Neuronal stem cell (in vitro differentiated cells): ENCODE data around the gene KCTD21.

Experiments used
- DNase-seq: peaks from one replicate; pipeline ENCODE4 v3.0.0-alpha.2; 2013; ENCODE audit warnings: low spot score
- H2AFZ ChIP-seq: one replicate; pipeline ENCODE4 v1.6.1; 2013; ENCODE audit warnings: mild to moderate bottlenecking, low read length, inconsistent platforms
- H2AK5ac ChIP-seq: 2 replicates; pipeline ENCODE4 v1.6.1; 2013; ENCODE audit warnings: low read depth, mild to moderate bottlenecking, inconsistent platforms, low read length, moderate library complexity, mixed read lengths
- H2BK120ac ChIP-seq: 2 replicates; pipeline ENCODE4 v1.6.1; 2013; ENCODE audit warnings: low read depth, mild to moderate bottlenecking, inconsistent platforms, low read length, moderate library complexity, mixed read lengths
- H2BK12ac ChIP-seq: one replicate; pipeline ENCODE4 v1.6.1; 2013; ENCODE audit warnings: low read length, inconsistent platforms
- H2BK15ac ChIP-seq: 2 replicates; pipeline ENCODE4 v1.6.1; 2013; ENCODE audit warnings: mild to moderate bottlenecking, low read length, inconsistent platforms, mixed read lengths
- H2BK5ac ChIP-seq: one replicate; pipeline ENCODE4 v1.6.1; 2013; ENCODE audit warnings: inconsistent platforms, mild to moderate bottlenecking, low read length, moderate library complexity
- H3K14ac ChIP-seq: one replicate; pipeline ENCODE4 v1.6.1; 2013; ENCODE audit warnings: low read length, inconsistent platforms
- H3K18ac ChIP-seq: 2 replicates; pipeline ENCODE4 v1.6.1; 2013; ENCODE audit warnings: low read length, inconsistent platforms
- H3K23ac ChIP-seq: 2 replicates; pipeline ENCODE4 v1.6.1; 2013; ENCODE audit warnings: low read depth, mild to moderate bottlenecking, mixed read lengths, low read length, inconsistent platforms; ENCODE audit not compliant: poor library complexity
- H3K27ac ChIP-seq: replicated peaks from 3 replicates; pipeline ENCODE4 v1.5.1; 2013; ENCODE audit warnings: low read length, inconsistent platforms
- H3K27me3 ChIP-seq, 3 experiments: 2 replicates each; pipeline ENCODE4 v1.6.1; 2013; ENCODE audit warnings: low read length in 3 of 3, mild to moderate bottlenecking in 2 of 3, inconsistent platforms in 1 of 3, low read depth in 1 of 3, mixed read lengths in 1 of 3, moderate library complexity in 1 of 3; ENCODE audit not compliant: control insufficient read depth in 3 of 3, insufficient read depth in 3 of 3
- H3K36me3 ChIP-seq, 2 donors: replicated peaks in 1 of 2; 2 replicates each; pipeline ENCODE4 v1.6.1; 2013; ENCODE audit warnings: low read length in 2 of 2; ENCODE audit not compliant: control insufficient read depth in 2 of 2, insufficient read depth in 2 of 2
- H3K4ac ChIP-seq: 2 replicates; pipeline ENCODE4 v1.6.1; 2013; ENCODE audit warnings: inconsistent platforms, mild to moderate bottlenecking, low read length, moderate library complexity
- H3K4me1 ChIP-seq, 2 donors: 1 replicate in 1 of 2; 2 replicates in 1 of 2; pipeline ENCODE4 v1.6.1; 2013; ENCODE audit warnings: low read length in 2 of 2, low read depth in 1 of 2; ENCODE audit not compliant: control insufficient read depth in 2 of 2, insufficient read depth in 1 of 2
- H3K4me2 ChIP-seq: one replicate; pipeline ENCODE4 v1.6.1; 2013; ENCODE audit warnings: mild to moderate bottlenecking, low read length, inconsistent platforms; ENCODE audit not compliant: insufficient read depth, poor library complexity, severe bottlenecking
- H3K4me3 ChIP-seq, 2 donors: 2 replicates each; pipeline ENCODE4 v1.5.1; 2013; ENCODE audit warnings: low read length in 2 of 2, mild to moderate bottlenecking in 2 of 2, inconsistent platforms in 1 of 2, moderate library complexity in 1 of 2
- H3K79me1 ChIP-seq: one replicate; pipeline ENCODE4 v1.6.1; 2013; ENCODE audit warnings: low read depth, mild to moderate bottlenecking, inconsistent platforms, low read length, moderate library complexity
- H3K9ac ChIP-seq: one replicate; pipeline ENCODE4 v1.6.1; 2013; ENCODE audit warnings: mild to moderate bottlenecking, low read depth, low read length, inconsistent platforms; ENCODE audit not compliant: poor library complexity
- H3K9me3 ChIP-seq, 2 donors: replicated peaks in 1 of 2; 2 replicates each; pipeline versions ENCODE3 to v1.6.1; 2013; ENCODE audit warnings: low read length in 2 of 2, mild to moderate bottlenecking in 2 of 2, inconsistent platforms in 1 of 2, low read depth in 1 of 2, mixed read lengths in 1 of 2, moderate library complexity in 1 of 2; ENCODE audit not compliant: control insufficient read depth in 2 of 2, insufficient read depth in 1 of 2
- H4K8ac ChIP-seq: one replicate; pipeline ENCODE4 v1.6.1; 2013; ENCODE audit warnings: low read depth, mild to moderate bottlenecking, inconsistent platforms, low read length, moderate library complexity
- H4K91ac ChIP-seq: one replicate; pipeline ENCODE4 v1.6.1; 2013; ENCODE audit warnings: low read length, low read depth, mild to moderate bottlenecking, inconsistent platforms; ENCODE audit not compliant: poor library complexity
- WGBS, 2 donors: extraction: QIAGEN DNeasy Blood & Tissue Kit; methylation state at CpG; one replicate each; pipeline ENCODE4 v1.1.7; 2013; ENCODE audit warnings: missing lambda C conversion rate in 2 of 2, mixed read lengths in 1 of 2; ENCODE audit not compliant: insufficient read length in 2 of 2, insufficient replicate concordance in 1 of 2; ENCODE audit errors: extremely low coverage in 2 of 2; 5-methylcytosine and 5-hydroxymethylcytosine counted together

The KCTD21 gene

DNA sequence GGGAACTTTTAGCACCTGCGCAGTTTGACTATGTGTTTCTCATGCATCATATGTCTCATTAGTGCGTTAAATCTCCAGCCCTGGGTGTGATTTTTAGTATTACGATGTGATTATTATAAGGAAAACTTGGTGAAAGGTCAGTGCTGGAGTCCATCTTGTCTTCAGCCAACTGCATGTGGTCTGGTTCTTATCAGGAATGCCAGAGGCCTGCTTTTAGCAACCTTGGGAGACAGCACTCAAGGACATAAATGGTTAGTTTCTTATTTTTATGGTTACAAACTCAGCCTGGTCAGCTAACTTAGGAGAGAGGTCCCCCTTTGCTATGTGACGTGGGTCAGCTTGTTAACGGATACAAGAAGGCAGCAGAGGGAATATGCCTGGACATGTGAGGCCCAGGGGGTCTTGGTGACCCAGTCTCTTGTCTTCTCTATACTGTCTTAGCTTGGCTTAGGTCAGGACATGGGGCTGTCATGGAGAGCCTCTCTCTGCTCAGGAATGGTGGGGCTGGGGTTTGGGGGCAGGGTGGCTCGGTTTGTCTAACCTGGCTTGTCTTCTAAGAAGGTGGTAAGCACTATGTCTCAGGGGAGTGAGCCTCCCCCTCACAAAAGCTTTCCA is 21.5 kb downstream of the KCTD21 start:
- no peak overlapping the region for H4K8ac ChIP-seq
- no peak overlapping the region for H2BK15ac ChIP-seq
- H3K18ac ChIP-seq = no peak overlapping the region
- H3K27ac ChIP-seq = no peak overlapping the region
- H2AFZ ChIP-seq = no peak overlapping the region
- no peak overlapping the region for H3K4me3 ChIP-seq
- H3K27me3 ChIP-seq = no peaks in the 10 kb centered on the region
- no peak for DNase-seq
- no peak overlapping the region for H2BK5ac ChIP-seq
- H3K9me3 ChIP-seq = no peaks in the 10 kb centered on the region
- H3K9ac ChIP-seq = no peak overlapping the region
- no peaks in the 10 kb centered on the region for H3K4me1 ChIP-seq
- peaks cover 2% of the 10 kb centered on the region for H3K79me1 ChIP-seq
- H2AK5ac ChIP-seq = no peak overlapping the region
- no peak overlapping the region for H3K23ac ChIP-seq
- no peak overlapping the region for H2BK120ac ChIP-seq
- H2BK12ac ChIP-seq = no peak overlapping the region
- no peak overlapping the region for H3K4me2 ChIP-seq
- no peak overlapping the region for H4K91ac ChIP-seq
- H3K14ac ChIP-seq = no peak overlapping the region
- no peaks in the 10 kb centered on the region for H3K36me3 ChIP-seq
- no peak overlapping the region for H3K4ac ChIP-seq
- no CpG with 5 or more reads among the region's 6 CpGs for WGBS, 2 donors

DNA sequence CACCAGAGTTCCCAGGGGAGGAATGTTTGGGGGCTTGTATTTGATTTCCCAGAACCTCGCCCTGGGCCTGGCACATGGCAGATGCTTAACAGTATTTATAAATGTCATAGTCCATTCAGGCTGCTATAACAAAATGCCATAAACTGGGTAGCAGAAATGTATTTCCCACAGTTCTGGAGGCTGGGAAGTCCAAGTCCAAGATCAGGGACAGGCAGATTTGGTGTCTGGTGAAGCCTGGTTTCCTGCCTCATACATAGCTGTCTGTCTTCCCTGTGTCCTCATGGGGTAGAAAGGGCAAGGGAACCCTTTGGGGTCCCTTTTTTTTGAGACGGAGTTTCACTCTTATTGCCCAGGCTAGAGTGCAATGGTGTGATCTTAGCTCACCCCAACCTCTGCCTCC is 24.0 kb downstream of the KCTD21 start:
- no peak overlapping the region for H2AK5ac ChIP-seq
- no peak overlapping the region for H4K8ac ChIP-seq
- H4K91ac ChIP-seq = no peak overlapping the region
- no peak overlapping the region for H3K23ac ChIP-seq
- H3K4ac ChIP-seq = no peak overlapping the region
- H3K4me1 ChIP-seq = no peaks in the 10 kb centered on the region
- no peaks in the 10 kb centered on the region for H3K27me3 ChIP-seq
- no peak overlapping the region for H2BK12ac ChIP-seq
- no peaks in the 10 kb centered on the region for H3K79me1 ChIP-seq
- no peak overlapping the region for H2BK15ac ChIP-seq
- no peak overlapping the region for H3K14ac ChIP-seq
- no CpG with 5 or more reads among the region's 2 CpGs for WGBS, 2 donors
- H3K18ac ChIP-seq = no peak overlapping the region
- H2BK120ac ChIP-seq = no peak overlapping the region
- no peak overlapping the region for H3K9ac ChIP-seq
- no peak overlapping the region for H3K4me2 ChIP-seq
- H3K4me3 ChIP-seq = no peak overlapping the region
- no peak for DNase-seq
- no peak overlapping the region for H2BK5ac ChIP-seq
- H2AFZ ChIP-seq = no peak overlapping the region
- H3K9me3 ChIP-seq = no peaks in the 10 kb centered on the region
- no peaks in the 10 kb centered on the region for H3K36me3 ChIP-seq
- no peak overlapping the region for H3K27ac ChIP-seq

DNA sequence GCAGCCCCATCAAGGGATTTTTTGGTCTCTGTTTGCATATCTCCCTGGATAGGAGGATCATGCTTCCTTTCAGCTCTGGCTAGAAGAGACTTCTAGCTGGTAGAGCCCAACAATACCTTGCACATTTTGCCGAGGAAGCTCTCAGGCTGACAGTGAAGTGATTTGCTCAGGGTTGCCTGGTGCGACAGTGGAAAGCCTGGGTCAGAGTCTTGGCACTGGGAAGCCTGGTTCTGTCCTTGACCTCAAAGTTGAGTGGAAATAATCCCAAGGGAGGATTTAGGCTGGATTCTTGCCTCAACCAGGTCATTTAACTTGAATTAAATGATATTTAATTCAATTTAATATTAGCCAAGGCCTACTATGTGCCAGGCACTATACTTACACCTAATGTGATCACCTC is 24.6 kb downstream of the KCTD21 start:
- no CpG with 5 or more reads among the region's 2 CpGs for WGBS, 2 donors
- H4K91ac ChIP-seq = no peak overlapping the region

DNA sequence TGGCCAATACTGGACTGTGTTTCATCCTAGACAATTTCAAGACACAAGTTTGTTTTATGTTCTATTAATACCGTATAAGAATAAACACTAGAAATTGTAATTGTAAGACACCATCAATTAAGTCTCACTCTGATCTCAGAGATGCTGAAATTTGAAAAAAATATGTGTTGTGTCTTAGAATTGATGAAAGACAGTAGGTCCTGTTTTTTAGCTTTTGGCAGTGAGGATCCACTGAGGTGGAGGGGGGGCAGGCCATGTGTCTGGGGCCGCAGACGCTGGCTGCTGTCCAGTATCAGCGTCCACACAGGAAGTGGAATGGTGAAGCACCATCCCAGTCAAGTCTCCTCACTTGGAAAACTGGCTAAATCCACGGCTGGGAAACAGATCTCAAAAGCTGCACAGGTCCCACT is 26.5 kb downstream of the KCTD21 start:
- Histone ChIP-seq H4K8ac (no peak overlapping the region), H2BK120ac (no peak overlapping the region), H3K4me1 (peaks cover 0 to 4% of the 10 kb centered on the region in 2 donors), H3K79me1 (no peaks in the 10 kb centered on the region), H2AFZ (no peak overlapping the region), H2BK15ac (no peak overlapping the region), H3K27ac (no peak overlapping the region), H2BK5ac (no peak overlapping the region), H4K91ac (no peak overlapping the region), H3K4me2 (no peak overlapping the region), H3K9ac (no peak overlapping the region), H3K9me3 (no peaks in the 10 kb centered on the region), H2AK5ac (no peak overlapping the region), H3K4ac (no peak overlapping the region), H3K36me3 (no peaks in the 10 kb centered on the region), H3K18ac (no peak overlapping the region), H3K23ac (no peak overlapping the region), H3K27me3 (no peaks in the 10 kb centered on the region), H2BK12ac (no peak overlapping the region), H3K14ac (no peak overlapping the region), H3K4me3 (no peak overlapping the region)
- WGBS, 2 donors = no CpG with 5 or more reads among the region's 5 CpGs
- DNase-seq = no peak

More for the DNA sequence above, 24.6 kb downstream of the KCTD21 start:
- Histone ChIP-seq H3K14ac (no peak overlapping the region), H3K4me3 (no peak overlapping the region), H3K27ac (no peak overlapping the region), H3K9ac (no peak overlapping the region), H3K4me2 (no peak overlapping the region), H3K4ac (no peak overlapping the region), H2BK5ac (no peak overlapping the region), H3K18ac (no peak overlapping the region), H2AK5ac (no peak overlapping the region), H4K8ac (no peak overlapping the region), H3K4me1 (peaks cover 0 to 2% of the 10 kb centered on the region in 2 donors), H3K36me3 (no peaks in the 10 kb centered on the region), H2BK120ac (no peak overlapping the region), H2BK15ac (no peak overlapping the region), H2AFZ (no peak overlapping the region), H3K27me3 (no peaks in the 10 kb centered on the region), H3K9me3 (no peaks in the 10 kb centered on the region), H3K23ac (no peak overlapping the region), H3K79me1 (no peaks in the 10 kb centered on the region), H2BK12ac (no peak overlapping the region)
- DNase-seq = no peak
